Subcutaneous preadipocyte (primary cell): ENCODE results near the gene HLA-DPA1. TPM values are rescaled to one million over a fixed set of nuclear protein-coding genes. Genes with fewer than 3 reads are reported as not detected.

Source experiments
- total RNA-seq: library from RNA; depleted of rRNA; stranded (reverse); fragments of >200 nt; gene quantifications from 2 replicates; pipeline ENCODE4 v1.2.3, GENCODE V29; 2012

Gene HLA-DPA1
- 3.1 and 7.0 TPM in 2 replicates for total RNA-seq

GRCh38 chr6:33073431-33073871, at the start of gene HLA-DPA1:
HLA-DPA1 (minus strand) TSS chr6:33073649.

GRCh38 chr6:33075568-33076405, 2.3 kb upstream of the HLA-DPA1 start, which contains the start of gene HLA-DPB1:
HLA-DPB1 (plus strand) TSS chr6:33075990; CDS start chr6:33076042, 52 bp downstream.

Other genes with a start within 250 kb of the HLA-DPA1 start
- gene TAP2, start 234.9 kb downstream of the HLA-DPA1 start, total RNA-seq = 21.7 and 22.5 TPM in 2 replicates
- 40.3 and 47.8 TPM in 2 replicates for gene PSMB8, start 229.6 kb downstream of the HLA-DPA1 start, total RNA-seq
- gene TAP1, start 219.9 kb downstream of the HLA-DPA1 start, total RNA-seq = 32.0 and 33.4 TPM in 2 replicates
- gene PSMB9, start 219.5 kb downstream of the HLA-DPA1 start, total RNA-seq = 10.8 and 18.4 TPM in 2 replicates
- gene HLA-DMB, start 132.6 kb downstream of the HLA-DPA1 start, total RNA-seq = 0.37 TPM in 1 of 2 replicates, not detected in the other
- gene HLA-DMA, start 120.6 kb downstream of the HLA-DPA1 start, total RNA-seq = 1.4 and 1.8 TPM in 2 replicates
- 95.2 and 125 TPM in 2 replicates for gene BRD2, start 105.1 kb downstream of the HLA-DPA1 start, total RNA-seq
- under 0.01 TPM in 1 of 2 replicates, not detected in the other for gene HLA-DOA, start 64.1 kb downstream of the HLA-DPA1 start, total RNA-seq
- gene HLA-DPB1, start 2.3 kb upstream of the HLA-DPA1 start, total RNA-seq = 1.8 and 10.2 TPM in 2 replicates
- gene COL11A2, start 118.8 kb upstream of the HLA-DPA1 start, total RNA-seq = under 0.01 and 0.20 TPM in 2 replicates
- 17.6 and 20.5 TPM in 2 replicates for gene RXRB, start 127.0 kb upstream of the HLA-DPA1 start, total RNA-seq
- gene SLC39A7, start 127.2 kb upstream of the HLA-DPA1 start, total RNA-seq = 51.8 and 71.0 TPM in 2 replicates
- gene HSD17B8, start 131.0 kb upstream of the HLA-DPA1 start, total RNA-seq = 5.3 and 7.0 TPM in 2 replicates
- gene RING1, start 134.9 kb upstream of the HLA-DPA1 start, total RNA-seq = 21.7 and 24.2 TPM in 2 replicates
- 31.6 and 39.5 TPM in 2 replicates for gene VPS52, start 198.2 kb upstream of the HLA-DPA1 start, total RNA-seq
- gene RPS18, start 198.4 kb upstream of the HLA-DPA1 start, total RNA-seq = 2,332 and 5,287 TPM in 2 replicates
- 1.1 and 2.5 TPM in 2 replicates for gene B3GALT4, start 203.5 kb upstream of the HLA-DPA1 start, total RNA-seq
- gene WDR46, start 215.6 kb upstream of the HLA-DPA1 start, total RNA-seq = 90.0 and 92.3 TPM in 2 replicates
- gene PFDN6, start 216.0 kb upstream of the HLA-DPA1 start, total RNA-seq = 38.5 and 40.4 TPM in 2 replicates
- gene RGL2, start 225.3 kb upstream of the HLA-DPA1 start, total RNA-seq = 16.9 and 19.2 TPM in 2 replicates
- gene TAPBP, start 240.4 kb upstream of the HLA-DPA1 start, total RNA-seq = 68.8 and 73.9 TPM in 2 replicates
- 8.5 and 11.3 TPM in 2 replicates for gene ZBTB22, start 244.1 kb upstream of the HLA-DPA1 start, total RNA-seq
- 39.7 and 50.6 TPM in 2 replicates for gene DAXX, start 249.3 kb upstream of the HLA-DPA1 start, total RNA-seq